Stimulated activated CD4-positive, alpha-beta T cell treated with anti-CD3 and anti-CD28 coated beads, TNF-alpha, amount 100 ng/mL, for 48 hours (primary cell): ENCODE results near the gene CLEC17A.
"Not testable (repeated sequence)": the region's sequence is repeated elsewhere in the genome, so short reads cannot be mapped to it uniquely, and the experiment has no call there.

Source experiments
- DNase-seq, 3 donors: peaks; one replicate each; pipeline ENCODE4 v3.0.0-alpha.2; 2020; ENCODE audit warnings: low read depth in 3 of 3

The CLEC17A gene

DNA sequence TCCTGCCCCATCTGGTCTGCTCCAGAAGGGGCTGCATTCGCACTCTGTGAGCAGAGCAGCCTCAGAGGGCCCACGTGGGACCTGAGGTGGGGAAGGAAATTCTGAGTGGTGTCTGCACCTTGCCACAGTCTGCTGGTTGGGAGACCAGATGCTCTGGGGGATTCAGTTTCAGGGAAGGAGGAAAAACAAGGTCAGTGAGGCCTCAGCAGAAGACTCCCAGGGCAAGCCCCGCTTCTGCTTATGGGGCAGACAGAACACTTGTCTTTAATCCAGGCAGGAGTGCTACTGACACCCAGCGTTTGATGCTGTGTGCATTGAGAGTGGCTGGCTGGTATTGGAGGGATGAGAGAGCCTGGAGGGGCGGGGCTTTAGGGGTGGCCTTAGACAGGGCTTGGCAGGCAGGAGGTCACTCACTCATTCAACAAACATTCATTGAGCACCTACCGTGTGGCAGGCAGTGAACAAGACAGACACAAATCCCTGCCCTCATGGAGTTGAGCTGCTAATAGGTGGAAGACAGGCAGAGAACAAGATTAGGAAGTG, 4.9 kb upstream of the CLEC17A start:
- DNase-seq: no peak

DNA sequence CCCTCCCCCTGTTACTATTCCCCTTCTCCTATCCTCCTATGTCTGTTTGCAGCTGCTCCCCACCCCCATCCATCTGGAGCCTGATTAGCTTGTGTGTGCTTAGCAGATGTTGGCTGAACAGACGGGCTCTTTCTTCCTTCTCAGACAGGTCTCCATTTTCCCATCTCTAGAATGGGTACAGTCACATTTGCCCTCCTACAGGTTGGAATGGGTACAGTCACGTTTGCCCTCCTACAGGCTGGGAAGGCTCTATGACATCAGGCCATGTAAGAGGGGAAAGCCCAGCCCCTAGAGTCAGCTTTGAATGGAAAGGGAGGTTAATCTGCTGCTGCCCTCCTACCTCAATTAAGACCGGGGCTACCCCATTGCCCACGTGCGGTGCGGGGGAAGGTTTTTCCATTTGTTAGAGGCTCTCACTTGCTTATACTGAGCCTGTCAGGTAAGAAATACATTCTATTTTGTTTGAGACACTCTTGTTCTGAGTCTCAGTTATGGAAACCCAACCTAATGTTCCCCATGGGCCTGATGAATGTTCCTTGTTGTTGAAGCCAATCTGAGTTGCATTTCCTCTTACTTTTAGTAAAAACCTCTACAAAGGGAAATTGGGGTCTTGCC, 2.2 kb upstream of the CLEC17A start:
- peak in 2 of 3 donors; percentile 55 to 61 for DNase-seq

DNA sequence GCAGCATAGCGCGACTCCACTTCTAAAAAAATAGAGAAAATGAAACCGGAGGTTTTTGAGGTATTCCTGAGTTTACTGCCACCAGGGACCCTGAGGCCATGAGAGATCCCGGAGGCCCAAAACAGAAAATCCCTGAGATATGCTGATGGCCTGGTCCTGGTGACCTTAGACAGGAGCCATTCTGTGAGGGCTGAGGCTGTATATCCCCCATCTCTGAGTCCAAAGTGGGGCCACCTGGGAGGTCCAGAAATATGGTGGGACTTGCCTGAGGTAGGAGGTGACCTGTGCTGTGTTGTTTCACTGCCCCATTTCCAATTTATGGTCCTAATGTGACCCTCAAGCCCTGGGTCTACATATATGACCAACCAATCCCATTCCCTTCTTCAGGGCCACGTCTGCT, 1.5 kb downstream of the CLEC17A start:
- not testable (repeated sequence) for DNase-seq

DNA sequence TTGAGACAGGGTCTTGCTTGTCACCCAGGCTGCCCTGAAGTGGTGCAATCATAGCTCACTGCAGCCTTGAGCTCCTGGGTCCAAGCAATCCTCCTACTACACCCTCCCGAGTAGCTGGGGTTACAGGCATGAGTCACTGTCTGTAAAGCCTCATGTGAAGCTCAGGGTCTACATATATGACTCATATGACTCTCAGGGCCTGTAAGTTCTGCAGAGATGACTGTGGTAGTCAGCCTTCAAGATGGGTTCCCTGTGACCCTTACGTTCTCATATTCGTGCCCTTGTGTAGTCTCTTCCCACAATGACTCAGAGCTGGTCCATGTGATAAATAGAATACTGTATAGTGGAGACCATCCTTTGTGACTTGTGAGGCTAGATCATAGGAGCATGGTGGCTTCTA, 2.3 kb downstream of the CLEC17A start:
- DNase-seq: peak; percentile 27 to 56 (median 27)

DNA sequence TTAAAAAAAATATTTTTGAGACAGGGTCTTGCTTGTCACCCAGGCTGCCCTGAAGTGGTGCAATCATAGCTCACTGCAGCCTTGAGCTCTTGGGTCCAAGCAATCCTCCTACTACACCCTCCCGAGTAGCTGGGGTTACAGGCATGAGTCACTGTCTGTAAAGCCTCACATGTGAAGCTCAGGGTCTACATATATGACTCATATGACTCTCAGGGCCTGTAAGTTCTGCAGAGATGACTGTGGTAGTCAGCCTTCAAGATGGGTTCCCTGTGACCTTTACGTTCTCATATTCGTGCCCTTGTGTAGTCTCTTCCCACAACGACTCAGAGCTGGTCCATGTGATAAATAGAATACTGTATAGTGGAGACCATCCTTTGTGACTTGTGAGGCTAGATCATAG, 6.5 kb downstream of the CLEC17A start:
- peak in 1 of 3 donors; percentile 25 for DNase-seq

DNA sequence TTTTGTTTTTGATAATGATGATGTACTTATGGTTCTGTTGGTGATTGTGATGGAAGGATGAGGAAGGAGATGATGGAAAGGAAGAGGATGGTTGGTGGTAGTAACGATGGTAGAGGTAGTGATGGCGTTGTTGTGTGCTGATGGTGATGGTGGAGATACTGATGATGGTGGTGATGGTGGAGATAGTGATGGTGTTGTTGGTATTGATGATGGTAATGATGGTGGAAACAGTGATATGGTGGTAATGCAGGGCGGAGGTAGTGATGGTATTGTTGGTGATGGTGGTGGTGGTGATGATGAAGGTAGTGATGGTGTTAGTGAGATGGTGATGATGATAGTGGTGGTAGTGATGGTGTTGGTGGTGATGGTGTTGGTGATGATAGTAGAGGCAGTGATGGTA, 12.7 kb downstream of the CLEC17A start:
- no peak for DNase-seq

DNA sequence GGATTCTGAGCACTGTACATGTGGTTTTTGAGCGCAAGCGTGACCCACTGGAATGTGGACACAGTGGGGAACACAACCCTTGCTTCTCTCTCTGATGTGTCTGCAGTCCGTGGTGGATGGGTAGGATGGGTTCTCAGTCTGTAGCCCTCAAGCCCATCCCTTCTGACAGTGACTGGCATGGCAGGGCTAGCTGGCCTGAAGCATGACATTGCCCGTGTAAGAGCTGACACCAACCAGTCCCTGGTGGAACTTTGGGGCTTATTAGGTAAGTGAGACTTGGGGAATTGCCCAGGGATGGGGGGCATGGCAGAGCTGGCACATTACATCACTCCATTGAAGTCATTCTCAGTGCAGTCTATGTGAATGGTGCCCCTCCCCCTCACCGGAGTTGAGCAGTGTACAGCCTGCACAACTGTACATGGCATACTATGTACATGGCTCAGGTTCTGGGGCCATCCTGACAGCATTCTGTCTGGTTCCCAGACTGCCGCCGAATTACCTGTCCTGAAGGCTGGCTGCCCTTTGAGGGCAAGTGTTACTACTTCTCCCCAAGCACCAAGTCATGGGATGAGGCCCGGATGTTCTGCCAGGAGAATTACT, 16.8 kb downstream of the CLEC17A start:
- DNase-seq: no peak

DNA sequence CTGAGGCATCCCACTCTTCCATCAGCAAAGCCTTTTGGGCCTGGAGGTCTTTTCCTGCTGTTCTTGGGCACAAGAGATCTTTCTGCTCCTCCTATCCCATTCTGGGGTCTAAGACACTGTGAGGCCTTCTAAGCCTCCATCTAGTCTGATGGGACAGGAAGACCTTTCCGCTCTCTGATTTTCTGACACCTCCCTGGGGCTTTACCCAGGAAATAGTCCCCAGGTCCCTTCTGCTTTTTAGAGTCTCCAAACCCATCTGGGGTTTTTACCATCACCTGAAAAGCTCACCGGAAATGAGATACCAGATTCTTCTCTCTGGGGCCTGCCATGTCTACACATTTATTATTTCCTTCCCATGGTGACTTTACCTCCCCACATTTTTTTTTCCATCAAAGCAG, 21.1 kb downstream of the CLEC17A start:
- DNase-seq: no peak

DNA sequence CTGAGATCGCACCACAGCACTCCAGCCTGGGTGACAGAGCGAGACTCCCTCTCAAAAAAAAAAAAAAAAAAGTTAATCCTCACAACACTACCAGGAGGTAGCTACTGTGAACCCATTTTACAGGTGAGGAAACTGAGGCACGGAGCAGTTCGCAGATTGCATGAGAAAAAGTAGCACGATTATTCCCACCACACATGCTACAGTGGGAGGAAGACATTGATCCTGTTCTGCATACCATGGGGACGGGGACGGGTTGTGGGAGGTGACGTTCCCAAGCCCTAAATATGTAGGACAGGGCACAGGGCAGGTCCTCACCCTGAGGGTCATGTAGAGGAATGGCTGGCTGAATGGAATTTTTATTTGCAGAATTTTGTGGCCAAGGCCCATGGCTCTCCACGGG, 23.7 kb downstream of the CLEC17A start:
- DNase-seq: no peak

DNA sequence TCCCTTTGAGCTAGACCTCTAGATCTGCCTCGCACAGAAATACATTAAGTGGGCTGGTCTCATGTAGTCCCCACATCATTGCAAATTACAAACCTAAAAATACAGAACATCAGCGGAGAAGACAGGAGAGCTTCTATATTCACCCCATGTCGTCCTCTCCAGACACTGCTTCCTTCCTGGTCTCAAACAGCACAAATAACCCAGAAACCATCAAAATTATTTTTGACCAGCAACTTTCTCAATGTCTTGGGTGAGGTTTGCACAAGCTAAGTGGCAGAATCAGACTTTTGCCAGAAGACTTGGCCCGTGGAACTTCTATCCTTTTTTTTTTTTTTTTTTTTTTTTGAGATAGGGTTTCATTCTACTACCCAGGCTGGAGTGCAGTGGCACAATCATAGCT, 28.2 kb downstream of the CLEC17A start:
- no peak for DNase-seq

DNA sequence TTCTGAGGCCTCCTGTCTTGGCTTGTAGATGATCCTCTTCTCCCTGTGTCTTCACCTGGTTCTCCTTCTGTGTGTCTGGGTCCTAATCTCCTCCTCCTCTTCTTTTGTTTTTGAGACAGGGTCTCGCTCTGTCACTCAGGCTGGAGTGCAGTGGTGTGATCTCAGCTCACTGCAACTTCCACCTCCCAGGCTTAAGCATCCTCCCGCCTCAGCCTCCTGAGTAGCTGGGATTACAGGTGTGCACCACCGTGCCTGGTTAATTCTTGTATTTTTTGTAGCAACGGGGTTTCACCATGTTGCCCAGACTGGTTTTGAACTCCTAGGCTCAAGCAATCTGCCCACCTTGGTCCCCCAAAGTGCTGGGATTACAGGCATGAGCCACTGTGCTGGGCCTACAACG, 29.4 kb downstream of the CLEC17A start:
- DNase-seq: not testable (repeated sequence)

DNA sequence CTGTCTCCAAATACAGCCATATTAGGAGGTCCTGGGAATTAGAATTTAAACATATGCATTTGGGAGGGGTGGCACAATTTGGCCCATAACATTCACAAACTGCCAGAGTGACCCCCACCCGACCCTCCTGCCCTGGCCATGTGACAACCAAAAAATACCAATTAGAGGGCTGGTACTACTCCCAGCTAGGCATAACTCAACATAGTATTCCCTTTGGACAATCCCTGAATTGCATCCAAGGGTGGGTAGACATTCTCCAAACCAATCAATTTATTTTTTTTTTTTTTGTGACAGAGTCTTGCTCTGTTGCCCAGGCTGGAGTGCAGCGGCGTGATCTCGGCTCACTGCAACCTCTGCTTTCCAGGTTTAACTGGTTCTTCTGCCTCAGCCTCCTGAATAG, 29.8 kb downstream of the CLEC17A start:
- no peak for DNase-seq

DNA sequence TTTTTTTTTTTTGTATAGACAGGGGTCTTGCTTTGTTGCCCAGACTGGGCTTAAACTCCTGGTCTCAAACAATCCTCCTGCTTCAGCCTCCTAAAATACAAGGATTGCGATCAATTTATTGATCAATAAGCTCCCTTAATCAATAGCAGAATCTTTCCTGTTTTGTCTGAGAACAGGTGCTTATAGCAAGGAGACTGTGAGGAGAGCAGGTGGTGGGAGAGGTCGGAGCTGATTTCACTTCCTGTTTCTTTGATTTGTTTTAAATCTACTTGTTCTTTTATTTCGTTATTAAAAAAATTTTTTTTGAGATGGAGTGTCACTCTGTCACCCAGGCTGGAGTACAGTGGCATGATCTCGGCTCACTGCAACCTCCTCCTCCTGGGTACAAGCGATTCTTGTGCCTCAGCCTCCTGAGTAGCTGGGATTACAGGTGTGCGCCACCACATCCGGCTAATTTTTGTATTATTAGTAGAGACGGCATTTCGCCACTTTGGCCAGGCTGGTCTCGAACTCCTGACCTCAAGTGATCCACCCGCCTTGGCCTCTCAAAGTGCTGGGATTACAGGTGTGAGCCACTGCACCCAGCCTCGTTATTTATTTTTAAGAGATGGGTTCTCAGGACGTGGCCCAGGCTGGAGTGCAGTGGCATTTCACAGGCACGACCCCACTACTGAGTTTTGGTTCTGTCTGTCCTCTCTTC, 30.7 kb downstream of the CLEC17A start:
- not testable (repeated sequence) for DNase-seq

DNA sequence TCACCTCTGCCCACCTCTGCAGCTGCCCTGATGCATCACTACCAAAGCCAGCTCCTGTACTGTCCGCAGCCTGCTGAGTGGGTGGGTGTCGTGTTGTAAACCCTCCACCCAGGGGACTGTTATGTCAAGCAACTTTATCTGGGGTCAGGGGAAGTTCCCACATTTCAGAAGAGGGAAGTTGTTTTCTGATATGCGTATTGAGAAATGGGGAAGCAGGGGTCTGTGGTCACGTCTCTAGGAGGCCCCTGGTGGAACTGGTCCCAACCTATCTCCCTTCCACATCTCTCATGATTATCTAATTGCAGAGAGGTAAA, 31.2 kb downstream of the CLEC17A start:
- DNase-seq: no peak

DNA sequence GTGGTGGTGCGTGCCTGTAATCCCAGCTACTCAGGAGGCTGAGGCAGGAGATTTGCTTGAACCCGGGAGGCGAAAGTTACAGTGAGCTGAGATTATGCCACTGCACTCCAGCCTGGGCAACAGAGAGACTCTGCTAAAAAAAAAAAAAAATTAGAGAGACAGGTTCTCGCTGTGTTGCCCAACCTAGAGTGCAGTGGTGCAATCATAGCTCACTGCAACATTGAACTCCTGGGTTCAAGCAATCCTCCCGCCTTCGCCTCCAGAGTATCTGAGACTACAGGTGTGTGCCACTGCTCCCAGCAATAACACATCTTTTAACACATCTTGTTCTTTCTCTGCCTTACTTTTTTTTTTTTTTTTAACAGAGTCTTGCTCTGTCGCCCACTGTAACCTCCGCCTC, 32.7 kb downstream of the CLEC17A start:
- no peak for DNase-seq

DNA sequence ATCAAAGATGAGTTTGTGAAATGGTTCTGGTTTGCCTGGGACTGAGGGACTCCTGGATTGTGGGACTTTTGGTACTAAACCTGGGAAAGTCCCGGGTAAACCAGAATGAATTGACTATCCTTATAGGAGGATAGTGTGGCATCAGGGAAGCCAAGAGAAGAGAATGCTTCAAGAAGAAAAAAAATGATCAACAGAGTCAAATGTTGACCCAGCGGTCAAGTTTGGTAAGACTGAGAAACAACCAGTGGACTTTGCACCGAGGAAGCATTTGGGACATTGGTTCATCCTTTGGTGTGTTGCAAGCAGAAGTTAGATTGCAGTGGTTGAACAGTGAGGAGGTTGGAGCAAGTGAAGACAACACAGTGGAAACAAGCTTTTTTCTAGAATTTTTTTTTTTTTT, 33.5 kb downstream of the CLEC17A start:
- no peak for DNase-seq

DNA sequence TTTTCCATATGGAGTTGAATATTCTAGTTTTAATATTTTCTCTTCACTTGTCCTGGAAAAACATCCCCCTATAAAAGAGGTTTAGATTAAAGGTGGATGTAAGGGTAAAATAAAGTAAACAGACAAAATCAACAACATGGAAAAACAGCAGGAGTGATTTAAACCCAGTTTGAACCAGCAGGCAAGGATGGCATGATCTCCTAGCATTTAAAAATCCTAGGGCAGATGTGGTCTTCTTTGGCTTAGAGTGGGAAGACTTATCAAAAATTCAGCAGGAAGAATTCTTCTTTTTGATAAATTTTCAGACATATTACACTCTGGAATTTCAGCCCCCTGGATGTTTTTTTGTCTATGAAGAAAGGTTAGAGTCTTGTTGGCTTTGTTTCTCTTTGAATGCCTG, 36.5 kb downstream of the CLEC17A start:
- DNase-seq: no peak

DNA sequence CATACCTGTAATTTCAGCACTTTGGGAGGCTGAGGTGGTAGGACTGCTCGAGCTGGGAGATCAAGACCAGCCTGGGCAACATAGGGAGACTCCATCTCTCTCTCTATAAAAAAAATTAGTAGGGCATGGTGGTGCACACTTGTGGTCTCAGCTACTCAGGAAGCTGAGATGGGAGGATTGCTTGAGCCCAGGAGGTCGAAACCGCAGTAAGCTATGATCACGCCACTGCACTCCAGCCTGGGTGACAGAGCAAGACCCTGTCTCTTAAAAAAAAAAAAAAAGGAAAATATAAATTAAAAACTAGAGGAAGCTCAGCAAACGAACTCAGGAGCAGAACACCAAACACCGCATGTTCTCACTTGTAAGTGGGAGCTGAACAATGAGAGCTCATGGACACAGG, 41.6 kb downstream of the CLEC17A start:
- DNase-seq: not testable (repeated sequence)

DNA sequence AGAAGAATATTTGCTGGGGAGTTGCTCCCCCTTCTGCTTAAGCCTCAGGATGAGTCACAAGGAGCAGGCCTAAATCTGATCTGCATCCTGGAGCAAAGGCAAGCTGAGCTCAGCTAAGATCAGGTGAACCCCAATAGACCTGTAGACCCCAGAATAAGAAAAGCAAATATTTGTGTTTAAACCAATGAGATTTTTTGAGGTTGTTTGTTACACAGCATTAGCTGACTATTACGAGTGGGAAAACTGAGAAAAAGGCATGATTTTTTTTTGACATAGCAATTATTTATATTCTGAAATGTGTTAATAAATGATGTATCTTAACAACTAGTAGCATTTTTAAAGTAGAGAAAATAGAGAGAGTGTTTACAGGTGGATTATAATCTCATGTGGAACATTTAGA, 46.7 kb downstream of the CLEC17A start:
- DNase-seq: no peak

DNA sequence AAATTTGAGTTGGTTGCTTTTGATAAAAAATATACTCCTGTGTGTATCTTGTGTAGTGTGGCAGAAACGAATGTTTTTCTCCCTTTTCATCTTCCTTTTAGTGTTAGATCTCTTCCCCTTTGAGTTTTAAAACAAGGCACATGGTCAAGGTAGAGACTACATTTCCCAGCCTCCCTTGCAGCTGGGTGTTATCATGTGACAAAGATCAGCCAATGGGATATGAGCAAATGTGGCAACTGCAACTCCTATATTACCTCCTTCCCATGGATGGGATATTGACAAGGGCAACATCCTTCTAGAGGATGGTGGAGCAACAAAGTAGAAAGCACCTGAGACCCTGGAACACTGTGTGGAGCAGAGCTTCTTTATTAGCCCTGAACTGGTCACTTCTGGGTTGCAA, 49.4 kb downstream of the CLEC17A start:
- DNase-seq: peak in 2 of 3 donors; percentile 1 to 17

DNA sequence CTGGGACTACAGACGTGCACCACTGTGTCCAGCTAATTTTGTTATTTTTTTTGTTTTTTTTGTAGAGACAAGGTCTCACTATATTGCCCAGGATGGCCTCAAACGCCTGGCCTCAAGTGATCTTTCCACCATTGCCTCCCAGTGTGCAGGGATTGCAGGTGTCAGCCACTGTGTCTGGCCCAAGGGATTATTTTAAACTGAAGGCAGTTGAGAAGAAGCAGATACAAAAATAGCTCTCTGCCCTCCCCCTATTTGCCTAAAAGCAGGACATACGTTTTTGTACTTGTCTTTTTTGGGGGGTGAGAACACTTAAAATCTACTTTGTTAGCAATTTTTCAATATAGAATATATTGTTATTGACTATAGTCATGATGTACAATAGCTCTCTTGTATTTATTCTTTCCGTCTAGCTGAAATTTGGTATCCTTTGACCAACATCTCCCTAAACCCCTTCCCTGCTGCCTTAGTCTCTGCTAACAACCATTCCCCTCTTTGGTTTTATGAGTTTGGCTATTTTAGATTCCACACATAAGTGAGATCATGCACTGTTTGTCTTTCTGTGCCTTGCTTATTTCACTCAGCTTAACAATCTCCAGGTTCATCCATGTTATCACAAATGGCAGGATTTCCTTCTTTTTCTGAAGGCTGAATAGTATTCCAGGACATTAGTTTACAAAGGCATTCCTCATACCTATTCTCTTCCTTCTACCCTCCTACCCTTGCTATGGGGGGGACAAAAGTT, 56.8 kb downstream of the CLEC17A start:
- no peak for DNase-seq

DNA sequence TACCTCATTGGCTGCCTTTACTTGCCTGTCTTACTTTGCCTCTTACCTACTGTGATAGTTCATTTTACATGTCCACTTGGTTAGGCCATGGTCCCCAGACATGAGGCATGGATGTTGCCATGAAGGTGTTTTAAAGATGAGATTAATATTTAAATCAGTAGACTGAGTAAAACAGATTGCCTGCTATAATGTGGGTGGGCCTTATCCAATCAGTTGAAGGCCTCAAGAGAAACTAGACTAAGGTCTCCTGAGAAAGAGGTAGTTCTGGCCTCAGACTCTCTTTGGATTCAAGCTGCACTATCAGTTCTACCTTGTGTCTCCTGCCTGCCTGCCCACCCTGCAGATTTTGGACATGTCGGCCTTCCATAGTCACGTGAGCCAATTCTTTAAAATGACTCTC, 65.6 kb downstream of the CLEC17A start:
- no peak for DNase-seq

DNA sequence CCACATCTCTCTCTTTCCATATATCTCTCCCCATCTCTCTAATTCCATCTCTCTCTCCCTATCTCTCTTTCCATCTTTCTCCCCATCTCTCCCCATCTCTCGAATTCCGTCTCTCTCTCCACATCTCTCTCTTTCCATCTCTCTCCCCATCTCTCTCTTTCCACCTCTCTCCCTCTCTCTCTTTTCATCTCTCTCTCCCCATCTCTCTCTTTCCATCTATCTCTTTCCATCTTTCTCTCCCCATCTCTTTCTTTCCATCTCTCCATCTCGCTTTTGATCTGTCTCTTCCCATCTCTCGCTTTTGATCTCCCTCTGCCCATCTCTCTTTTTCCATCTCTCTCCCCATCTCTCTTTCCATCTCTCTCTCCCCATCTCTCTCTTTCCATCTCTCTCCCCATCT, 66.1 kb downstream of the CLEC17A start:
- DNase-seq: no peak
